K562 (cell line): ENCODE results near the gene NUP210. TPM values are rescaled to one million over a fixed set of nuclear protein-coding genes. Genes with fewer than 3 reads are reported as not detected.

Source experiments
- BRCA1 ChIP-seq, 2 experiments: fragments of 450-650 bp in 1 of 2; sonication (generic) in 1 of 2; formaldehyde crosslinking in 1 of 2; IDR thresholded peaks; 2 replicates each; pipeline versions ENCODE4 v1.5.0 to v1.6.1; 2017 to 2020; ENCODE audit warnings: mild to moderate bottlenecking in 1 of 2, missing genetic modification reagents in 1 of 2
- FUS ChIP-seq: fragments of 200-400 bp; formaldehyde crosslinking; optimal IDR thresholded peaks from 2 replicates; pipeline ENCODE3; 2017; ENCODE audit warnings: low read depth, low read length
- KDM4B ChIP-seq, 2 experiments: fragments of 450-650 bp in 1 of 2; sonication (generic) in 1 of 2; IDR thresholded peaks; 2 replicates each; pipeline ENCODE4 v1.6.1; 2016 to 2017; ENCODE audit warnings: borderline replicate concordance in 2 of 2, antibody characterized with exemption in 1 of 2, low read depth in 1 of 2, mild to moderate bottlenecking in 1 of 2
- NFYB ChIP-seq: IDR thresholded peaks from 2 replicates; pipeline ENCODE4 v1.6.1; 2011; ENCODE audit warnings: mild to moderate bottlenecking, moderate library complexity; ENCODE audit not compliant: insufficient read length; ENCODE audit errors: extremely low read depth
- NR2C2 ChIP-seq, 2 experiments: fragments of 200-800 bp in 1 of 2; sonication (Bioruptor generic) in 1 of 2; sonication (generic) in 1 of 2; formaldehyde crosslinking in 1 of 2; IDR thresholded peaks; 2 replicates each; pipeline versions ENCODE4 v1.6.1 to v1.8.0; 2016 to 2022; ENCODE audit warnings: mild to moderate bottlenecking in 1 of 2, missing compliant biosample characterization in 1 of 2, missing genetic modification characterization in 1 of 2, missing genetic modification reagents in 1 of 2
- RUNX1 ChIP-seq: sonication (generic); IDR thresholded peaks from 2 replicates; pipeline ENCODE4 v1.6.1; 2016; ENCODE audit warnings: antibody characterized with exemption, low read depth
- SRSF1 ChIP-seq: fragments of 200-400 bp; formaldehyde crosslinking; IDR thresholded peaks from 2 replicates; pipeline ENCODE4 v1.6.1; 2017; ENCODE audit warnings: mild to moderate bottlenecking, low read depth, low read length, moderate library complexity
- ZNF239 ChIP-seq: fragments of 250-450 bp; sonication (Bioruptor Pico); IDR thresholded peaks from 2 replicates; pipeline ENCODE4 v1.4.0; 2020; ENCODE audit warnings: mild to moderate bottlenecking
- ZNF282 ChIP-seq: sonication (generic); formaldehyde crosslinking; IDR thresholded peaks from 2 replicates; pipeline ENCODE4 v1.8.1; 2023; ENCODE audit warnings: missing genetic modification reagents
- polyA plus RNA-seq, 8 experiments: library from polyadenylated mRNA; depleted of rRNA in 4 of 8; stranded (reverse) in 5 of 8; unstranded in 3 of 8; fragments of >200 nt; fragmentation: Nextera tagmentation in 2 of 8; fragmentation: Illumina TruSeq in 1 of 8; extraction: Ambion mirVana in 2 of 8; extraction: Trizol in 1 of 8; gene quantifications; 2 replicates each; pipeline versions ENCODE4 v1.2.1 to v1.2.3, GENCODE V29; 2011 to 2014; ENCODE audit warnings: inconsistent platforms in 1 of 8, missing spikeins in 1 of 8
- total RNA-seq, 7 experiments: library from RNA; depleted of rRNA in 6 of 7; stranded (reverse); fragments of >200 nt in 6 of 7; fragmentation: Illumina TruSeq in 2 of 7; extraction: Trizol in 2 of 7; gene quantifications; 2 replicates each; pipeline versions ENCODE4 v1.2.1 to v1.2.3, GENCODE V29; 2011 to 2021; ENCODE audit warnings: low replicate concordance in 1 of 7
- TF ChIP-seq, protein P1 (sequence below): sonication (generic); formaldehyde crosslinking; IDR thresholded peaks from 2 replicates; pipeline ENCODE4 v1.8.0; 2022; ENCODE audit warnings: missing genetic modification reagents, mild to moderate bottlenecking, borderline replicate concordance
- TF ChIP-seq, protein P2 (sequence below): fragments of 450-650 bp; IDR thresholded peaks from 2 replicates; pipeline ENCODE4 v1.6.1; 2018; ENCODE audit warnings: mild to moderate bottlenecking, low read depth; ENCODE audit not compliant: partially characterized antibody
- TF ChIP-seq, protein P3 (sequence below): fragments of 450-650 bp; formaldehyde crosslinking; IDR thresholded peaks from 2 replicates; pipeline ENCODE4 v1.4.0; 2020; ENCODE audit warnings: mild to moderate bottlenecking, moderate library complexity
- TF ChIP-seq, protein P4 (sequence below): fragments of 450-650 bp; IDR thresholded peaks from 2 replicates; pipeline ENCODE4 v1.6.1; 2017; ENCODE audit warnings: antibody characterized with exemption, mild to moderate bottlenecking

The NUP210 gene
- total and polyA plus RNA-seq, 9 of the 15 experiments (the other 6 are each of a cell fraction or from before 2014, with no cell fraction given) = 1.2 to 138 (median 44.0) TPM

DNA sequence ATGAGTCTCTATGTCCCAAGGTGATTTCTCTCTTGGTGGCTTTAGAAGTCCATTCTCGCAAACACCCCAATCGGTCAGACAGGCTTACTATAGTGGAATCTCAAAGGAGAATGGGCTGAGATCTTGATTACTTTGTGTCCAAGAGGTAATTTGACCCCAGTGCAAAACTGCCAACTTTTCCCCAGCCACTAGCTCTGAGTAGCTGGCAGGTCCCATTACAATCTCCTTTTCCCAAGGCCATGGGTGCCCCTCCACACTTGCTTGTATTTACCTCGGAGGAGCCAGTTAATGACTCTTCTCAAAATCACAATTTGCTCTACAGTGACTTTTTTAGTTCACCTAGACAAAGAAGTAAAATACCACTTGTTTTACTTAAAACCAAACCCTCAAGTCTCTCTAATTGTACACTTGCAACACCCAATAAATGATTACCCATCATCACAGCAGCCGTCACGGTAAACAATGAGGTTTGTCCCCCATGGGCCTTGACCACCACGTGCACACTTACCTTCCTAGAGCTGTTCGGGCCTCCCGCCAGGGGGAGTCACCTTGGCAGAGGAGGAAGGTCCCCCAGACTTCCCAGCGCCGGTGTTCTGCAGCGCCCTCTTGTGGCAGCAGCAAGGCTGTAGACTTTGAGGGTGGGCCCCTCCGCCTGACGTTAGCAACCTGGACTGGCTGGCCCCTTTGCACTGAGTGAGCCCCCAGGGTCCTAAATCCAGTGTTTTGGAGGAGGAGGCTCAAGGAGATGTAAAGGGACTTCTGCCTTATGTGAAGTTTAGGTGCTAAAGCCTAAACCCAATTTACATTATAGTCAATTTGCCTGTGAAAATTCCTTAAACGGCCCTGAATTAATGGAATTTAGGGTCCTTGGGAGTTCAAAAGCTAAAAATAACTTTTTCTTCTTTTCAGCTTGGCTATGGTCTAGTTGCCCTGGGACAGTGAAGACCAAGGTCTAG is 41.3 kb upstream of the NUP210 start (continued):
- TF ChIP-seq NR2C2 (CRISPR knock-in tag; IDR thresholded peaks at IDR 0.05) (no peak; the same call in 1 of the 2 replicates), NR2C2 (tag; IDR thresholded peaks at IDR 0.05) (no peak), RUNX1 (no peak), SRSF1 (no peak), FUS (no peak), NFYB (no peak), ZNF239 (CRISPR knock-in tag) (no peak), BRCA1 (IDR thresholded peaks at IDR 0.05) (no peak), BRCA1 (CRISPR knock-in tag; IDR thresholded peaks at IDR 0.05) (no peak), KDM4B (IDR thresholded peaks at IDR 0.05; ENCODE audit: borderline replicate concordance in 2 of 2, low read depth in 1 of 2) (no peak), ZNF282 (no peak)
- TF ChIP-seq, protein P1, sequence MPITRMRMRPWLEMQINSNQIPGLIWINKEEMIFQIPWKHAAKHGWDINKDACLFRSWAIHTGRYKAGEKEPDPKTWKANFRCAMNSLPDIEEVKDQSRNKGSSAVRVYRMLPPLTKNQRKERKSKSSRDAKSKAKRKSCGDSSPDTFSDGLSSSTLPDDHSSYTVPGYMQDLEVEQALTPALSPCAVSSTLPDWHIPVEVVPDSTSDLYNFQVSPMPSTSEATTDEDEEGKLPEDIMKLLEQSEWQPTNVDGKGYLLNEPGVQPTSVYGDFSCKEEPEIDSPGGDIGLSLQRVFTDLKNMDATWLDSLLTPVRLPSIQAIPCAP = no peak
- TF ChIP-seq, protein P2, sequence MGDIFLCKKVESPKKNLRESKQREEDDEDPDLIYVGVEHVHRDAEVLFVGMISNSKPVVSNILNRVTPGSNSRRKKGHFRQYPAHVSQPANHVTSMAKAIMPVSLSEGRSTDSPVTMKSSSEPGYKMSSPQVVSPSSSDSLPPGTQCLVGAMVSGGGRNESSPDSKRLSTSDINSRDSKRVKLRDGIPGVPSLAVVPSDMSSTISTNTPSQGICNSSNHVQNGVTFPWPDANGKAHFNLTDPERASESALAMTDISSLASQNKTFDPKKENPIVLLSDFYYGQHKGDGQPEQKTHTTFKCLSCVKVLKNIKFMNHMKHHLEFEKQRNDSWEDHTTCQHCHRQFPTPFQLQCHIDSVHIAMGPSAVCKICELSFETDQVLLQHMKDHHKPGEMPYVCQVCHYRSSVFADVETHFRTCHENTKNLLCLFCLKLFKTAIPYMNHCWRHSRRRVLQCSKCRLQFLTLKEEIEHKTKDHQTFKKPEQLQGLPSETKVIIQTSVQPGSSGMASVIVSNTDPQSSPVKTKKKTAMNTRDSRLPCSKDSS = no peak
- TF ChIP-seq, protein P3, sequence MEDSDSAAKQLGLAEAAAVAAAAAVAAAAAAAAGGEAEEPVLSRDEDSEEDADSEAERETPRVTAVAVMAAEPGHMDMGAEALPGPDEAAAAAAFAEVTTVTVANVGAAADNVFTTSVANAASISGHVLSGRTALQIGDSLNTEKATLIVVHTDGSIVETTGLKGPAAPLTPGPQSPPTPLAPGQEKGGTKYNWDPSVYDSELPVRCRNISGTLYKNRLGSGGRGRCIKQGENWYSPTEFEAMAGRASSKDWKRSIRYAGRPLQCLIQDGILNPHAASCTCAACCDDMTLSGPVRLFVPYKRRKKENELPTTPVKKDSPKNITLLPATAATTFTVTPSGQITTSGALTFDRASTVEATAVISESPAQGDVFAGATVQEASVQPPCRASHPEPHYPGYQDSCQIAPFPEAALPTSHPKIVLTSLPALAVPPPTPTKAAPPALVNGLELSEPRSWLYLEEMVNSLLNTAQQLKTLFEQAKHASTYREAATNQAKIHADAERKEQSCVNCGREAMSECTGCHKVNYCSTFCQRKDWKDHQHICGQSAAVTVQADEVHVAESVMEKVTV (CRISPR knock-in tag) = peak; percentile 48; the same call in 1 of the 2 replicates
- TF ChIP-seq, protein P4, sequence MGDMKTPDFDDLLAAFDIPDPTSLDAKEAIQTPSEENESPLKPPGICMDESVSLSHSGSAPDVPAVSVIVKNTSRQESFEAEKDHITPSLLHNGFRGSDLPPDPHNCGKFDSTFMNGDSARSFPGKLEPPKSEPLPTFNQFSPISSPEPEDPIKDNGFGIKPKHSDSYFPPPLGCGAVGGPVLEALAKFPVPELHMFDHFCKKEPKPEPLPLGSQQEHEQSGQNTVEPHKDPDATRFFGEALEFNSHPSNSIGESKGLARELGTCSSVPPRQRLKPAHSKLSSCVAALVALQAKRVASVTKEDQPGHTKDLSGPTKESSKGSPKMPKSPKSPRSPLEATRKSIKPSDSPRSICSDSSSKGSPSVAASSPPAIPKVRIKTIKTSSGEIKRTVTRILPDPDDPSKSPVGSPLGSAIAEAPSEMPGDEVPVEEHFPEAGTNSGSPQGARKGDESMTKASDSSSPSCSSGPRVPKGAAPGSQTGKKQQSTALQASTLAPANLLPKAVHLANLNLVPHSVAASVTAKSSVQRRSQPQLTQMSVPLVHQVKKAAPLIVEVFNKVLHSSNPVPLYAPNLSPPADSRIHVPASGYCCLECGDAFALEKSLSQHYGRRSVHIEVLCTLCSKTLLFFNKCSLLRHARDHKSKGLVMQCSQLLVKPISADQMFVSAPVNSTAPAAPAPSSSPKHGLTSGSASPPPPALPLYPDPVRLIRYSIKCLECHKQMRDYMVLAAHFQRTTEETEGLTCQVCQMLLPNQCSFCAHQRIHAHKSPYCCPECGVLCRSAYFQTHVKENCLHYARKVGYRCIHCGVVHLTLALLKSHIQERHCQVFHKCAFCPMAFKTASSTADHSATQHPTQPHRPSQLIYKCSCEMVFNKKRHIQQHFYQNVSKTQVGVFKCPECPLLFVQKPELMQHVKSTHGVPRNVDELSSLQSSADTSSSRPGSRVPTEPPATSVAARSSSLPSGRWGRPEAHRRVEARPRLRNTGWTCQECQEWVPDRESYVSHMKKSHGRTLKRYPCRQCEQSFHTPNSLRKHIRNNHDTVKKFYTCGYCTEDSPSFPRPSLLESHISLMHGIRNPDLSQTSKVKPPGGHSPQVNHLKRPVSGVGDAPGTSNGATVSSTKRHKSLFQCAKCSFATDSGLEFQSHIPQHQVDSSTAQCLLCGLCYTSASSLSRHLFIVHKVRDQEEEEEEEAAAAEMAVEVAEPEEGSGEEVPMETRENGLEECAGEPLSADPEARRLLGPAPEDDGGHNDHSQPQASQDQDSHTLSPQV = peak; percentile 83
